GM19455 (cell line): ENCODE measurements around the gene CENPP.

Source experiments
- ATAC-seq: cut with Tn5 transposase; IDR thresholded peaks from one replicate; pipeline ENCODE4 v1.9.1; 2021; ENCODE audit not compliant: unreplicated experiment

CENPP gene

GRCh38 chr9:92668746-92669526 is 343.2 kb downstream of the CENPP start:
- no peak for ATAC-seq

- ATAC-seq, result peak; percentile 9
Measured at GRCh38 chr9:92669527-92669889, 343.8 kb downstream of the CENPP start.
